ENCODE measurements around the gene PTCHD4.

PTCHD4 gene

DNA sequence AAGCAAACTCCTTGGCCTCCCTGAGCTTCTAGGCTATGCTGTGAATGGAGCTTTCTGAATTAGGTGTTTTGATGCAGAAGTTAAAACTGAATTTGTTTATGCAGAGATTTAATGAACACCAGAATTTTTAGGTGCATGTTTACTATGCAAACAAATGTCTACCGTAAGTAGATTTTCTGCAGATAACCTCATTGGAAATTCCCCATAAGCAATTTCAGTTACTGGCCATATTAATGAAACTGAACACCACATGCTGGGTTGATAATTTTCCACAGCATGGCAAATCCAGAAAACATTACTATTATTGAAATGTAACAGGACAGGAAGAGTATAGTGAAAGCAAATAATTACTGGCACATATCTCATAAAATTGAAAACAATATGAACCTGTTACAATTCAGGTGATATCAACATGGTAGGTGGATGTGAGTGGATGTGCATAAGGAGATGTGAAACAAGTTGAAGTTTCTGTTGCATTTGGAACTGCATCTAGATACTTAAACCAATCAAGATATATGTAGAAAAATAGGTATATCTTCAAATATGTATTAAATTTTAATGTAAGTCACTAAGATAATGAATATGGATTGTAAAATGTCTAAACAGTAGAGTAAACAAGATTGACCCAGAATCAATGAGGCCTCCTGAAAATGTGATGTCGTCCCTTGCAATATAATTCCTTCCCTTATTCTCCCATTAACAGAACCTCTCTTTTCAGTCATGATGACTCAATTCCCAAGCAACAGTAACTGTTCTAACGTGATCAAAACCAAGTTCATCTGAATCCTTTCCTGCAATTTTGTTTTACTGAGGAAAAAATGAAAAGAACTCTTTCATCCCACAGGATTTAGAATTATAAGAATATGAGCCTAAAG is 11.0 kb downstream of the PTCHD4 start:
- no peak for DNase-seq (ENCODE audit: low read depth)

DNA sequence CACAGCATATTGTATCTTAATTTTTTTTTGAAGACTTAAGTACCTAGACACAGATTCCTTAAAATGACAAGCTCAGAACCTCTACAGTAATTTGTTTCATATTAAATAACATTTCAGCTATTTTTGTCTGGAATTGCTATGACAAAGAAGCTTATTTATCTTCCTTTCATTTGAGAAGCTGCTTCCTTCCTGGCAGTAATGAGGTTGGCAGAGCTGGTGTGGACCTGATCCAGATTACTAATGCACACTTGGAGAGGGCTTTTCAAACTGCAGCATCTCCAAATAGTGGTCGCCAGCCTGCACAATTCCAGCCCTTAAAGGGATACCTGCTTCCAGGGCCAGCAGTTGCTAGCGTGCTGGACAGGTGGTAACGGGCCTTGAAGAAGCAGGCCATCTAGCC is 12.1 kb downstream of the PTCHD4 start:
- peak; percentile 43 for DNase-seq (ENCODE audit: low read depth)

- no peak for DNase-seq (ENCODE audit: low read depth)
These were observed 18.3 kb downstream of the PTCHD4 start for GRCh38 chr6:48092550-48093217.

- DNase-seq (ENCODE audit: low read depth) = no peak
These were observed 20.5 kb downstream of the PTCHD4 start for GRCh38 chr6:48090546-48090945.

DNA sequence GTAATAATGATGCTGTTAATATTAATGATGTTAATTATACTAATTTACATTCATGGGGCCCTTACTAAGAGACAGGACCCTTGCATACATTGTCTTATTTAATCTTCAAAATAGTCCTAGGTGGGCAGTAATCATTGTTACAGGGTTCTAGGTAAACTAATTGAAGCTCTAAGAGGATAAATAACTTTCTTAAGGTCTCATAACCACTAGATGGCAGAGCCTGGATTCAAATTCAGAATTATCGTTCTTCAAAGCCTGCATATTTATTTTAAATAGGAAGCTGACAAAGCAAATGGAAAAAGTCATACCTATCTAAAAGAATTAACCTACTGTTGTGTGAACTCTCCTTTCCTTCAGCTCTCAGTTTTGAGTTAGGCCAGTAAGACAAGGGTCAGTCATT is 23.5 kb downstream of the PTCHD4 start:
- DNase-seq (ENCODE audit: low read depth) = no peak

- no peak for DNase-seq (ENCODE audit: low read depth)
These were observed 24.8 kb downstream of the PTCHD4 start for GRCh38 chr6:48086187-48086586.

- DNase-seq (ENCODE audit: low read depth) = no peak
These were observed 25.8 kb downstream of the PTCHD4 start for GRCh38 chr6:48085131-48085741.

DNA sequence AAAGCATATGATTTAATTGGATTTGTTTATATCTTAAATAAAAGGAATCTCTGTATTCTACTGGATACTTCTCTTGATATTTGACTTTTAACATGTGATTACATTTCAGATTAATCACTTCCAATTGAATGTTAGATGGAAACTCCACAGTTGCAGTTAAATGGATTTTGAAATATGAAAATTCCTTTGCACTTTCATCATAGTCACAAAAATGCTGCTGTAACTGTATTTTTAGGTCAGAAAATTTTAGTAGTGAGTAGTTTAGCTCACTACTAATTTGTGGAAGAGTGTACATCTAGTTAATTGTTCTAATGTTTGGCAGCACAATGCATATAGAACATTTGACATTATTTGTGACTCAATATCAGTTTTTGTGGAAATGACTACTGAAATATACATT is 26.8 kb downstream of the PTCHD4 start:
- DNase-seq (ENCODE audit: low read depth) = no peak

DNA sequence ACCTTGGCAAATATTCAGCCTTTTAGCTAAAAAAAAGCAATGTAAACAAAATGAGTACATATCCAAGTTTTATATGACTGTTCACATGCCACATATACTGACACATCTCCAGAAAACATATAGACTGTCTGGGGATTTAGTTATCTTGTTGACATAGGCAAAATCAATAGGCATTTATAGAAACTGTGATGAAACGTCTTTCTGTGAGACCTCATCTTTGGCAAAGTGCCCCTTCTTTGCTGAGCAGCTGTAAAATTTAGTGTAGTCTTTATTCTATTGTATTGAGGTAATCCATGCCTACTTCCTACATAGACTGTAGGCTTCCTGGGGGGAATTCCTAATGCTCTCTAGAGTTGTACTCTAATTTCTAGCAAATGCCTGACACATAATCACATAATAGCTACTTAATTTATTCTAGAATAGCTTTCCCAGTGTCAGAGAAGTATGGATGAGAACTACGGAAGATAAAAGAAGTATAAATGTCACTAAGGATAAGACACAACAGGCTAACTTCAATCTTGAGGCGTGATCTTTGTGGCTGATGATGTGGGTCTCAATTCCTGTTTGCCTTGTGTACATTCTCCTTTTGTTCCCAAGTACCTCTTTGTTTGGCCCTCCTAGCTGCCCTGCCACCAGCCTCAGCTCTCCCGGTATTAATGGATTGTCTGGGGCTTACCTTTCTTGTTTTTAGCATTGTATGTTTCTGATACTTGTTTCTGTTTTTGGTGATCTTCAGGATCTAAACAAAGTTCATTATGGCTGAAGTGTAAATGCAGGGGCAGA is 30.6 kb downstream of the PTCHD4 start:
- DNase-seq (ENCODE audit: low read depth) = no peak

GRCh38 chr6:48078120-48078519 is 32.9 kb downstream of the PTCHD4 start:
- DNase-seq (ENCODE audit: low read depth) = no peak

DNA sequence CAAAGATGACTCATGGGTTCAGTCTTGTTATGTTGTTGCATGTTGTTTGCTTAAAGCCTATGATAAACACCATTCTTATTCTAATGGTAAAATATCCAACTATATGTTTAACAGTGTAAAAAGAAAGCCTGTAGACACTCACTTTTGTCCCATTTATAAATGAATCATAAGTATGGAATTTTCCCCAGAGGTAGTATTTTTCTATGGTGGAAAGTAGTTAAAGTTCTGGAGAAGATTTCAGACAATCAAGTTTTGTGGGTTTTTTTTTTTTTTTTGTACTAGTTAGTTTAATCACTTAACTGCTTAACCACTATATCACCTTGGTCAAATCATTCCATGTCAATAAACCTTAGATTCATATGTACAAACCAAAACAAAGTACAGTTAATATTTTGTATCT is 35.8 kb downstream of the PTCHD4 start:
- no peak for DNase-seq (ENCODE audit: low read depth)

DNA sequence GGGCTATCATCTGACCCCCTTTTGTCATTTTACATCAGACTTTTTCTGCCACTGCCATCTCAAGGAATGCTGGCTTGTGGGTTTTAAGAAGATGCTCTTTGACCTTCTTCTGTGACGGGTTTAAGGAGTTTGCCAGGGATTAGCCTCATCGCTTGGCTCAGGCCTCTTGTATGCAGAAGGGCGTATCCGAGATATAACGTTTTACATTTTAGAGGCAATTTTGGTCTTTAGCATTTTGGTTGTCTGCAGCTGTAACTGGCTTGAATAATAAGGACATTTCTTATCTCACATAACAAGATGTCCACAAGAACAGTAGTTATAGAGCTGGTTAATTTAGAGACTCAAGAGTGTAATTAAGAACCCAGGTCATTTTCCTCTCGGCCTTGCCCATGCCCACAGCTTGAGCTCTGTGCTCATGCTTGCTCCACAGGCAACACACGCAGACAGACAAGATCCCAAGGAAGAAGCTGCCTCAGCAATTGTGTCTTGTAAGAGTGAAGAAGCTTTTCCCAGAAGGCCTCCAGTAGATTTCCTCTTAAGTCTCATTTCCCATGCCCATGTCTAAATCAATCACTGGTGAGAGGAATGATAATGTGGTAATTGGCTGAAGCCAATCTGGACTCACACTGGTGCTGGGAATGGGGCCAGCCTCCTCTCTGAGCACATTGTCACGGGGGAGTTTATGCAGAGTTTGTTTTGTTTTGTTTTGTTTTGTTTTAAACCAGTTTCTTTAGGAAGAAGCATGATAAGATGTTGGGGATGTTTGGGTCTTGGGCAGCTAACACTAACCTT is 36.8 kb downstream of the PTCHD4 start:
- DNase-seq (ENCODE audit: low read depth) = no peak

DNA sequence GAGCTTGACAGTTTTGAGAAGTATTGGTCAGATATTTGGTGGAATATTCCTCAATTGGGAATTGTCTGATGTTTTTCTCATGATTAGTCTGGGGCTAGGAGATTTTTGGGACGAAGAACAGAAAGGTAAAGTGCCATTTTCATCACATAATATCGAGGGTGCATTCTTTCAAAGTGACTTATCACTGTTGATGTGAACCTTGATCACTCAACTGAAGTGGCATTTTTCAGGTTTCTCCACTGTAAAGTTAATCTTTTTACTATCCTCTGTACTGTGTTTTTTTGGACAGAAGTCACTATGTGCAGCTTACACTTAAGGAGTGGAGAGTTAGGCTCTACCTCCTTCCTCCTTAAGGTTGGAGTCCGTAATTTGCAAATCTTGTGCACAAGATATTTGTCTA is 39.2 kb downstream of the PTCHD4 start:
- DNase-seq (ENCODE audit: low read depth) = no peak

GRCh38 chr6:48069280-48069679 is 41.7 kb downstream of the PTCHD4 start:
- no peak for DNase-seq (ENCODE audit: low read depth)

GRCh38 chr6:48068278-48069251 is 42.4 kb downstream of the PTCHD4 start:
- no peak for DNase-seq (ENCODE audit: low read depth)

- no peak for DNase-seq (ENCODE audit: low read depth)
These were observed 43.1 kb downstream of the PTCHD4 start for GRCh38 chr6:48067886-48068277.

GRCh38 chr6:48067148-48067712 is 43.8 kb downstream of the PTCHD4 start:
- DNase-seq (ENCODE audit: low read depth) = no peak

DNA sequence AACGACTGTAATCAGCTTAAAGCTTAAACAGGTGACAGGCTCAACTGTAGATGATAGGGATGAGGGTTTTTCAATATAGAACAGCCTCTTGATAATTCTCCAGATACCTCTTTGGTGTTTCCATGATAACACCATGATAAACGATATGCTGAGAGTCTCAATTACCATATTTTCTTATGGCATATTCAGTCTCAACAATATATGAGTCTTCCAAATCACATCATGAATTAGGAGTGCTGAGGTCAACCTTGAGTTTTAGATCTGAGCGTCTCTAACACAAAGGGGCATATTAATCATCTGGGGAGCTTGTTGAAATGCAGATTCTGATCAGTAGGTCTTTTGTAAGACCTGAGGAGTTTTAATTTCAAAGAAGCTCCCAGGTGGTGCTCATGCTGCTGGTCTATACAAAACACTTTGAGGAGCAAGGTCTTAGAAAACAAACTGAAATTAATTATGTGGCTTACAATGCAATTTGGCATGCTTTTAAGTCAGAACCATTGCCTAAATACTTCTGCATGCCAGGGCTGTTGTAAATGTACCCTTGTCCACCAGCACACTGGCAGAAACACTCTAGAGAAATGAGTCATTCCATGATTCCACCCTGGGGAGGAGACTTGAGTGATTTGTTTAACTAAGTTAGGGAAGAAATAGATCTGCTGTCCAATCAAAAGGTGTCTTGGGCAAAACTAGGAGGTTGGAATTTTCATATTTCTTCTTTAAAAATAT is 49.6 kb downstream of the PTCHD4 start:
- peak; percentile 28 for DNase-seq (ENCODE audit: low read depth)
